Measurements from ENCODE around the gene KRT7.

KRT7 gene

GRCh38 chr12:52207895-52208294 lies 25.1 kb upstream of the KRT7 start:
- Histone ChIP-seq H3K4me3 (ENCODE audit: low read length in 2 of 2) (no peak overlapping the region), H3K9ac (ENCODE audit: low read length in 2 of 2) (no peak overlapping the region), H3K4me1 (ENCODE audit: control insufficient read depth, insufficient read depth, low read length) (peaks cover 17% of the 10 kb centered on the region), H3K36me3 (ENCODE audit: control insufficient read depth in 2 of 2, insufficient read depth in 2 of 2, low read length in 2 of 2) (no peaks in the 10 kb centered on the region), H3K27ac (ENCODE audit: low read length) (no peak overlapping the region), H3K27me3 (ENCODE audit: control insufficient read depth in 1 of 2, insufficient read depth in 2 of 2, low read length in 2 of 2) (no peaks in the 10 kb centered on the region), H3K9me3 (ENCODE audit: control insufficient read depth in 2 of 2, low read length in 2 of 2) (no peaks in the 10 kb centered on the region)

- Histone ChIP-seq H3K9me3 (ENCODE audit: control insufficient read depth in 2 of 2, low read length in 2 of 2) (no peaks in the 10 kb centered on the region), H3K9ac (ENCODE audit: low read length in 2 of 2) (no peak overlapping the region), H3K27me3 (ENCODE audit: control insufficient read depth in 1 of 2, insufficient read depth in 2 of 2, low read length in 2 of 2) (no peaks in the 10 kb centered on the region), H3K27ac (ENCODE audit: low read length) (no peak overlapping the region), H3K4me3 (ENCODE audit: low read length in 2 of 2) (no peak overlapping the region), H3K36me3 (ENCODE audit: control insufficient read depth in 2 of 2, insufficient read depth in 2 of 2, low read length in 2 of 2) (no peaks in the 10 kb centered on the region), H3K4me1 (ENCODE audit: control insufficient read depth, insufficient read depth, low read length) (peaks cover 16% of the 10 kb centered on the region)
Observed at GRCh38 chr12:52208424-52209165, 24.4 kb upstream of the KRT7 start.

GRCh38 chr12:52209321-52209720 lies 23.7 kb upstream of the KRT7 start:
- Histone ChIP-seq H3K27me3 (ENCODE audit: control insufficient read depth in 1 of 2, insufficient read depth in 2 of 2, low read length in 2 of 2) (peaks cover 2% of the 10 kb centered on the region in 2 donors), H3K36me3 (ENCODE audit: control insufficient read depth in 2 of 2, insufficient read depth in 2 of 2, low read length in 2 of 2) (no peaks in the 10 kb centered on the region), H3K4me1 (ENCODE audit: control insufficient read depth, insufficient read depth, low read length) (peaks cover 18% of the 10 kb centered on the region)

GRCh38 chr12:52210186-52210924 lies 22.7 kb upstream of the KRT7 start:
- Histone ChIP-seq H3K36me3 (ENCODE audit: control insufficient read depth in 2 of 2, insufficient read depth in 2 of 2, low read length in 2 of 2) (no peaks in the 10 kb centered on the region), H3K9me3 (ENCODE audit: control insufficient read depth in 2 of 2, low read length in 2 of 2) (no peaks in the 10 kb centered on the region), H3K27ac (ENCODE audit: low read length) (no peak overlapping the region), H3K4me3 (ENCODE audit: low read length in 2 of 2) (no peak overlapping the region), H3K4me1 (ENCODE audit: control insufficient read depth, insufficient read depth, low read length) (peaks cover 18% of the 10 kb centered on the region), H3K9ac (ENCODE audit: low read length in 2 of 2) (no peak overlapping the region), H3K27me3 (ENCODE audit: control insufficient read depth in 1 of 2, insufficient read depth in 2 of 2, low read length in 2 of 2) (peaks cover 2 to 4% of the 10 kb centered on the region in 2 donors)

More at GRCh38 chr12:52209321-52209720, 23.7 kb upstream of the KRT7 start:
- H3K4me3 ChIP-seq (ENCODE audit: low read length in 2 of 2): no peak overlapping the region
- no peaks in the 10 kb centered on the region for H3K9me3 ChIP-seq (ENCODE audit: control insufficient read depth in 2 of 2, low read length in 2 of 2)
- H3K9ac ChIP-seq (ENCODE audit: low read length in 2 of 2): no peak overlapping the region
- no peak overlapping the region for H3K27ac ChIP-seq (ENCODE audit: low read length)

GRCh38 chr12:52210925-52211650 lies 22.0 kb upstream of the KRT7 start:
- Histone ChIP-seq H3K27me3 (ENCODE audit: control insufficient read depth in 1 of 2, insufficient read depth in 2 of 2, low read length in 2 of 2) (peaks cover 2 to 4% of the 10 kb centered on the region in 2 donors), H3K4me1 (ENCODE audit: control insufficient read depth, insufficient read depth, low read length) (peaks cover 18% of the 10 kb centered on the region), H3K27ac (ENCODE audit: low read length) (no peak overlapping the region), H3K9ac (ENCODE audit: low read length in 2 of 2) (no peak overlapping the region), H3K9me3 (ENCODE audit: control insufficient read depth in 2 of 2, low read length in 2 of 2) (no peaks in the 10 kb centered on the region), H3K36me3 (ENCODE audit: control insufficient read depth in 2 of 2, insufficient read depth in 2 of 2, low read length in 2 of 2) (no peaks in the 10 kb centered on the region), H3K4me3 (ENCODE audit: low read length in 2 of 2) (no peak overlapping the region)

- Histone ChIP-seq H3K9ac (ENCODE audit: low read length in 2 of 2) (no peak overlapping the region), H3K27ac (ENCODE audit: low read length) (no peak overlapping the region), H3K4me3 (ENCODE audit: low read length in 2 of 2) (no peak overlapping the region), H3K36me3 (ENCODE audit: control insufficient read depth in 2 of 2, insufficient read depth in 2 of 2, low read length in 2 of 2) (no peaks in the 10 kb centered on the region), H3K27me3 (ENCODE audit: control insufficient read depth in 1 of 2, insufficient read depth in 2 of 2, low read length in 2 of 2) (peaks cover 2 to 4% of the 10 kb centered on the region in 2 donors), H3K4me1 (ENCODE audit: control insufficient read depth, insufficient read depth, low read length) (peaks cover 18% of the 10 kb centered on the region), H3K9me3 (ENCODE audit: control insufficient read depth in 2 of 2, low read length in 2 of 2) (no peaks in the 10 kb centered on the region)
Observed at GRCh38 chr12:52211716-52212585, 21.1 kb upstream of the KRT7 start.

GRCh38 chr12:52212701-52213563 lies 20.1 kb upstream of the KRT7 start:
- no peak overlapping the region for H3K27ac ChIP-seq (ENCODE audit: low read length)
- no peaks in the 10 kb centered on the region for H3K9me3 ChIP-seq (ENCODE audit: control insufficient read depth in 2 of 2, low read length in 2 of 2)
- no peak overlapping the region for H3K4me3 ChIP-seq (ENCODE audit: low read length in 2 of 2)
- H3K9ac ChIP-seq (ENCODE audit: low read length in 2 of 2): no peak overlapping the region
- peaks cover 13% of the 10 kb centered on the region for H3K4me1 ChIP-seq (ENCODE audit: control insufficient read depth, insufficient read depth, low read length)
- H3K36me3 ChIP-seq (ENCODE audit: control insufficient read depth in 2 of 2, insufficient read depth in 2 of 2, low read length in 2 of 2): no peaks in the 10 kb centered on the region
- H3K27me3 ChIP-seq (ENCODE audit: control insufficient read depth in 1 of 2, insufficient read depth in 2 of 2, low read length in 2 of 2): peaks cover 2 to 4% of the 10 kb centered on the region in 2 donors

- H3K27ac ChIP-seq (ENCODE audit: low read length): no peak overlapping the region
- H3K9me3 ChIP-seq (ENCODE audit: control insufficient read depth in 2 of 2, low read length in 2 of 2): no peaks in the 10 kb centered on the region
- H3K27me3 ChIP-seq (ENCODE audit: control insufficient read depth in 1 of 2, insufficient read depth in 2 of 2, low read length in 2 of 2): peaks cover 2 to 4% of the 10 kb centered on the region in 2 donors
- H3K4me1 ChIP-seq (ENCODE audit: control insufficient read depth, insufficient read depth, low read length): peaks cover 7% of the 10 kb centered on the region
- no peak overlapping the region for H3K9ac ChIP-seq (ENCODE audit: low read length in 2 of 2)
- no peaks in the 10 kb centered on the region for H3K36me3 ChIP-seq (ENCODE audit: control insufficient read depth in 2 of 2, insufficient read depth in 2 of 2, low read length in 2 of 2)
- no peak overlapping the region for H3K4me3 ChIP-seq (ENCODE audit: low read length in 2 of 2)
Observed at GRCh38 chr12:52213564-52214420, 19.3 kb upstream of the KRT7 start.

GRCh38 chr12:52214421-52214802 lies 18.6 kb upstream of the KRT7 start:
- no peak overlapping the region for H3K4me3 ChIP-seq (ENCODE audit: low read length in 2 of 2)
- H3K27me3 ChIP-seq (ENCODE audit: control insufficient read depth in 1 of 2, insufficient read depth in 2 of 2, low read length in 2 of 2): peaks cover 2 to 4% of the 10 kb centered on the region in 2 donors
- H3K27ac ChIP-seq (ENCODE audit: low read length): no peak overlapping the region
- no peaks in the 10 kb centered on the region for H3K9me3 ChIP-seq (ENCODE audit: control insufficient read depth in 2 of 2, low read length in 2 of 2)
- no peak overlapping the region for H3K9ac ChIP-seq (ENCODE audit: low read length in 2 of 2)
- peaks cover 5% of the 10 kb centered on the region for H3K4me1 ChIP-seq (ENCODE audit: control insufficient read depth, insufficient read depth, low read length)
- H3K36me3 ChIP-seq (ENCODE audit: control insufficient read depth in 2 of 2, insufficient read depth in 2 of 2, low read length in 2 of 2): no peaks in the 10 kb centered on the region

Measured in stomach smooth muscle (tissue), 2 donors.